ENCODE data around the gene LTO1.

LTO1 gene

GRCh38 chr11:69657456-69657910, 17.7 kb downstream of the LTO1 start:
- no peak for DNase-seq (ENCODE audit: low spot score)

- DNase-seq (ENCODE audit: low spot score), result no peak
Observed at GRCh38 chr11:69656536-69657455, 18.4 kb downstream of the LTO1 start.

GRCh38 chr11:69655479-69656428, 19.4 kb downstream of the LTO1 start:
- DNase-seq (ENCODE audit: low spot score), result no peak

- peak; percentile 63 for DNase-seq (ENCODE audit: low spot score)
Observed at GRCh38 chr11:69654660-69655478, 20.3 kb downstream of the LTO1 start.

GRCh38 chr11:69654001-69654659, 21.0 kb downstream of the LTO1 start:
- DNase-seq (ENCODE audit: low spot score), result no peak

GRCh38 chr11:69653406-69653960, 21.7 kb downstream of the LTO1 start:
- DNase-seq (ENCODE audit: low spot score), result no peak

- no peak for DNase-seq (ENCODE audit: low spot score)
Observed at GRCh38 chr11:69652999-69653398, 22.2 kb downstream of the LTO1 start.

- DNase-seq (ENCODE audit: low spot score), result no peak
Observed at GRCh38 chr11:69651834-69652620, 23.1 kb downstream of the LTO1 start.

- no peak for DNase-seq (ENCODE audit: low spot score)
Observed at GRCh38 chr11:69650832-69651344, 24.3 kb downstream of the LTO1 start.

GRCh38 chr11:69650081-69650831, 24.9 kb downstream of the LTO1 start:
- no peak for DNase-seq (ENCODE audit: low spot score)

- DNase-seq (ENCODE audit: low spot score), result no peak
Observed at GRCh38 chr11:69649576-69649900, 25.6 kb downstream of the LTO1 start.

- no peak for DNase-seq (ENCODE audit: low spot score)
Observed at GRCh38 chr11:69648679-69649575, 26.2 kb downstream of the LTO1 start.

GRCh38 chr11:69647761-69648497, 27.2 kb downstream of the LTO1 start:
- no peak for DNase-seq (ENCODE audit: low spot score)

GRCh38 chr11:69647390-69647748, 27.8 kb downstream of the LTO1 start:
- DNase-seq (ENCODE audit: low spot score), result no peak

- DNase-seq (ENCODE audit: low spot score), result no peak
Observed at GRCh38 chr11:69646493-69647389, 28.4 kb downstream of the LTO1 start.

GRCh38 chr11:69645801-69646492, 29.2 kb downstream of the LTO1 start:
- DNase-seq (ENCODE audit: low spot score), result no peak

All from AG20443 (cell line).